SK-N-SH (cell line): ENCODE data around the gene C15orf40.

Experiments used
- CTCF ChIP-seq: fragments of 200-600 bp; sonication (generic); IDR thresholded peaks from 2 replicates; pipeline ENCODE4 v1.6.1; 2017; ENCODE audit warnings: antibody characterized with exemption, mild to moderate bottlenecking, moderate library complexity
- EP300 ChIP-seq, 2 experiments: IDR thresholded peaks; 2 replicates each; pipeline versions ENCODE4 v1.4.0 to v1.6.1; 2012; ENCODE audit warnings: borderline replicate concordance in 1 of 2, low read depth in 1 of 2, low read length in 1 of 2
- MAX ChIP-seq: IDR thresholded peaks from 2 replicates; pipeline ENCODE4 v1.4.0; 2012; ENCODE audit warnings: low read depth
- SMC3 ChIP-seq: IDR thresholded peaks from 2 replicates; pipeline ENCODE4 v1.6.1; 2012; ENCODE audit warnings: low read depth, low read length, improper control_type of control experiment
- TCF12 ChIP-seq: IDR thresholded peaks from 2 replicates; pipeline ENCODE4 v1.4.0; 2012
- YY1 ChIP-seq: IDR thresholded peaks from 2 replicates; pipeline ENCODE4 v1.4.0; 2012; ENCODE audit warnings: low read depth, mild to moderate bottlenecking

- TF ChIP-seq MAX (no peak), CTCF (no peak), SMC3 (no peak), TCF12 (no peak), YY1 (no peak), EP300 (IDR thresholded peaks at IDR 0.05; ENCODE audit: borderline replicate concordance in 1 of 2, low read depth in 1 of 2, low read length in 1 of 2) (no peak)
Observed at GRCh38 chr15:82942691-82943090, 68.7 kb downstream of the C15orf40 start.
